ENCODE data around the gene SLC43A1.

- TF ChIP-seq ZNF274 (IDR thresholded peaks at IDR 0.05; ENCODE audit: low read depth, low read length), result no peak
- TF ChIP-seq YY1 (IDR thresholded peaks at IDR 0.05; ENCODE audit: insufficient read depth, insufficient read length), result no peak
Measured at GRCh38 chr11:57546451-57546850, 30.9 kb upstream of the SLC43A1 start.

Data from NT2/D1 (cell line).